ENCODE data around the gene APEX2.

DNA sequence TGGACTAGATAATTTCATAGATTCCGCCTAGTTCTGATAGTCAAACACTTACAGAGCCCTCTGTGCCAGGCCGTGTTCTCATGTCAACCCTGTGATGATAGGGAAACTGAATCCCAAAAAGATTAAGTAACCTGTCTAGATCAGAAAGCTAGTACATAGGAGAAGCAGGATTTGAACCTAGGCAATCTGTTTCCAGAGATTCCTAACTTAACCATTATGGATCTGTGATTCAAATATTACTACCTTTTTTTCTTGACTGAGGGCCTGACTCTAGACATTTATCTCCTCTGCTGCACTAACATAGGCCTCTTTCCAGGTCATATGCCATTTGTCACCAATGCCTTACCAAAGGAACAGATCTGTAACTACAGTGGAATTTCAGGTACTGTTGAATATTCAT is 29.1 kb downstream of the APEX2 start:
- TF ChIP-seq CTCF (conservative IDR thresholded peaks at IDR 0.05): no peak
- TF ChIP-seq EZH2 (IDR thresholded peaks at IDR 0.05; ENCODE audit: low read depth): no peak
